ENCODE measurements around the gene UROC1. TPM values are rescaled to one million over a fixed set of nuclear protein-coding genes. Genes with fewer than 3 reads are reported as not detected.

Gene UROC1
- polyA plus RNA-seq, 1 of the 3 experiments (the other 2 are of a cell fraction) = not detected

- H3F3A ChIP-seq (replicated peaks; ENCODE audit: insufficient read depth) = no peaks in the 10 kb centered on the region
- H3K36me3 ChIP-seq (replicated peaks in 1 of 2; ENCODE audit: control insufficient read depth in 1 of 2, insufficient read depth in 2 of 2, low read length in 1 of 2) = peaks cover 29 to 49% of the 10 kb centered on the region in 2 experiments
- H3K9me2 ChIP-seq = no peaks in the 10 kb centered on the region
- H3K27ac ChIP-seq (ENCODE audit: low read depth in 2 of 2, low read length in 1 of 2) = no peak overlapping the region
- H3K27me3 ChIP-seq (ENCODE audit: insufficient read depth) = no peaks in the 10 kb centered on the region
- ChIA-PET POLR2A (no interaction called here), CTCF (no interaction called here)
- peaks cover 5% of the 10 kb centered on the region; the same call in 1 of the 2 replicates for H4K20me1 ChIP-seq (ENCODE audit: insufficient read depth)
- no peak overlapping the region for H2AFZ ChIP-seq (ENCODE audit: low read depth)
- H3K9me3 ChIP-seq = no peaks in the 10 kb centered on the region
- 93% methylated on average over 3 of the region's 3 CpGs for WGBS (ENCODE audit: low lambda C conversion rate)
- no peak overlapping the region for H3K9ac ChIP-seq
- no peak for DNase-seq
- no peak overlapping the region for H3K4me2 ChIP-seq
- no peak for TF ChIP-seq ZBTB33 (IDR thresholded peaks at IDR 0.05; ENCODE audit: borderline replicate concordance, low read depth)
- no peak for TF ChIP-seq FOSL2 (IDR thresholded peaks at IDR 0.05; ENCODE audit: borderline replicate concordance, low read depth)
- no peak for TF ChIP-seq JUND (IDR thresholded peaks at IDR 0.05)
- no peak for TF ChIP-seq ELF1 (IDR thresholded peaks at IDR 0.05)
- TF ChIP-seq FOXJ3 (CRISPR knock-in tag; IDR thresholded peaks at IDR 0.05) = no peak
- TF ChIP-seq SMC3 (IDR thresholded peaks at IDR 0.05; ENCODE audit: low read depth, low read length) = no peak
- no peak for TF ChIP-seq FOXM1 (IDR thresholded peaks at IDR 0.05; ENCODE audit: low read depth)
- no peak for TF ChIP-seq EZH2phosphoT487 (IDR thresholded peaks at IDR 0.05; ENCODE audit: borderline replicate concordance, low read depth)
- H3K79me2 ChIP-seq (ENCODE audit: insufficient read depth) = peaks cover 6% of the 10 kb centered on the region; the same call in 1 of the 2 replicates
- H3K4me1 ChIP-seq (ENCODE audit: control insufficient read depth in 1 of 2, insufficient read depth in 2 of 2, low read depth in 1 of 2, low read length in 1 of 2) = no peaks in the 10 kb centered on the region; a peak in 1 of 4 replicates
- H3K4me3 ChIP-seq (ENCODE audit: low read depth in 2 of 2, low read length in 1 of 2) = no peak overlapping the region
Measured at GRCh38 chr3:126450744-126451143, 66.8 kb downstream of the UROC1 start.

- no peaks in the 10 kb centered on the region for H3F3A ChIP-seq (replicated peaks; ENCODE audit: insufficient read depth)
- H4K20me1 ChIP-seq (ENCODE audit: insufficient read depth) = peaks cover 1% of the 10 kb centered on the region; the same call in 1 of the 2 replicates
- no peak overlapping the region for H3K9ac ChIP-seq
- 0 out of 2 replicates have a peak, but pooled peaks cover 2% of the 10 kb centered on the region for H3K79me2 ChIP-seq (ENCODE audit: insufficient read depth)
- H3K27ac ChIP-seq (ENCODE audit: low read depth in 2 of 2, low read length in 1 of 2) = no peak overlapping the region
- peaks cover 28 to 48% of the 10 kb centered on the region in 2 experiments for H3K36me3 ChIP-seq (replicated peaks in 1 of 2; ENCODE audit: control insufficient read depth in 1 of 2, insufficient read depth in 2 of 2, low read length in 1 of 2)
- no peak overlapping the region for H3K4me3 ChIP-seq (ENCODE audit: low read depth in 2 of 2, low read length in 1 of 2)
- TF ChIP-seq PBX3 (IDR thresholded peaks at IDR 0.05) = no peak
- no peak for TF ChIP-seq GABPA (IDR thresholded peaks at IDR 0.05; ENCODE audit: low read depth)
- no peak for TF ChIP-seq MEF2A (IDR thresholded peaks at IDR 0.05; ENCODE audit: borderline replicate concordance, low read depth)
- POLR2A ChIA-PET = no interaction called here
- H3K4me2 ChIP-seq = no peak overlapping the region
- H3K4me1 ChIP-seq (ENCODE audit: control insufficient read depth in 1 of 2, insufficient read depth in 2 of 2, low read depth in 1 of 2, low read length in 1 of 2) = no peaks in the 10 kb centered on the region; a peak in 1 of 4 replicates
- DNase-seq = no peak
- H3K27me3 ChIP-seq (ENCODE audit: insufficient read depth) = no peaks in the 10 kb centered on the region
- CTCF ChIA-PET = no interaction called here
- WGBS (ENCODE audit: low lambda C conversion rate) = 76% methylated on average over 7 of the region's 9 CpGs
- no peaks in the 10 kb centered on the region for H3K9me3 ChIP-seq
- no peak overlapping the region for H2AFZ ChIP-seq (ENCODE audit: low read depth)
- no peaks in the 10 kb centered on the region for H3K9me2 ChIP-seq
Measured at GRCh38 chr3:126450219-126450618, 67.4 kb downstream of the UROC1 start.
